HG02798 (cell line): ENCODE results near the gene ACVR2B.
A peak's percentile ranks its signal among the peaks of the same experiment; 100 is the strongest.

Source experiments
- ATAC-seq: cut with Tn5 transposase; IDR thresholded peaks from one replicate; pipeline ENCODE4 v1.9.1; 2021; ENCODE audit warnings: mild to moderate bottlenecking; ENCODE audit not compliant: unreplicated experiment, poor library complexity

Gene ACVR2B

DNA sequence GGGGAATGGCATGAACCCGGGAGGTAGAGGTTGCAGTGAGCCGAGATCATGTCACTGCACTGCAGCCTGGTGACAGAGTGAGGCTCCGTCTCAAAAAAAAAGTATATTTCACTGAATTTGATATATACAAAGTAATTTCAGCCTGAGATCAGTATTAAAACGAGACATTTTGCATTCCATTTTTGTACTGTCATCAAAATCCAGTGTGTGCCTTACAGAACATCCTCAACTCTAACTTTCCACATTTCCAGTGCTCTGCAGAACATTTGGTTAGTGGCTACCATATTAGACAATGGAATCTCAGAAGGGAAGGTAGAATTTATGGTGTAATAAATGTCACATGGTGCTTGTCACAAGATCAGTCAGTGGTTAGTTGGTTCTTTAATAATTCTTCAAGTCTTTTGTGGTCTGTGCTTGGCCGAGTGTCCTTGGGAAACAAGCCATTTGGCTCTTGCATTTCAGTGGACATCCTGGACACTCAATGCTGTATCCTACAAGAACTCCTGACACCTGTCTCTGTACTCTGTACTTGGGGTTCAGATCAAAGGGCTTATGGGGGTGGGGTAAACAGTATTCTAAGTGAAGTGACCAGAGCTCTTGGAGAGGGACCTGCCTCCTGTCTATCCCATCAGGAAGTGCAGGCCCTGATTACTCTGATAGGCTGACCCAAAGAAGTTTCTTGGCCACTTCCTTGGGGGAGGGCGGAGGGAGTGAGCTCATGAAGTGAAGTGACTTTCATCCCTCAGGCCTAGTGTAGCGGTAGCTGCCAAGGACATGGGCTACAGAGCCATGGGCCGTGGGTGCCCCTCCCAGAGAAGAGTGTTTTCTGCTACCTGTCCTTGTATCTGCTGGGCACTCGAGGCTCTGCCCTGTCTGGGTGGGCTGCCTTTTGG lies 3.7 kb downstream of the ACVR2B start:
- no peak for ATAC-seq

GRCh38 chr3:38458796-38459498 lies 5.3 kb downstream of the ACVR2B start:
- no peak for ATAC-seq

DNA sequence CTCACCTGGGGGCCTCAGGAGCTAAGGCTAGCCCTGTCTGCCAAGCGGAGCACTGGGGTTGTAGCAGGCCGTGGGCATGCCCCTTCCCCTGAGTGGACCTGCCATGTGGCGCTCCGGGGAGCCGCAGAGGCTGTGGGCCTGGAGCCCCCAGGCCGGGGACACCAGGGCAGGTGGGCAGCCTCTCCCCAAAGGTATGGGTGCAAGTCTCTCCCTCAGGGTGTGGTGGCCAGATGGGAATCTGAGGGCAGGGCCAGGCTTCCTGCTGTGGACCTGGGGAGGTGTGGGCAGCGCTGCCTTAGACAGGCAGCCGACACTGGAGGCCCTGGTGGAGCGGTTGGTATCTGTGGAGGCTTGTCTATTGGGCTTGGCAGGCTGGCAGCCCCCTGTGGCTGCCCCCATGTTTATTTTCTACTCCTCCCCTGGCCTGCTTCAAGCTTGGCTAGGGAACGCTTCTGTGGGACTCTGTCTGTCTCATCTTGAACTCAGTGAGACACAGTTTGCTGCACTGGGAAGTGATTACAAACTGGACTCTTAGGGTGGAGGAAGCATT lies 5.9 kb downstream of the ACVR2B start:
- ATAC-seq = no peak

- ATAC-seq = no peak
Measured at GRCh38 chr3:38460377-38461270, 6.9 kb downstream of the ACVR2B start.

- no peak for ATAC-seq
Measured at GRCh38 chr3:38465588-38466154, 12.0 kb downstream of the ACVR2B start.

DNA sequence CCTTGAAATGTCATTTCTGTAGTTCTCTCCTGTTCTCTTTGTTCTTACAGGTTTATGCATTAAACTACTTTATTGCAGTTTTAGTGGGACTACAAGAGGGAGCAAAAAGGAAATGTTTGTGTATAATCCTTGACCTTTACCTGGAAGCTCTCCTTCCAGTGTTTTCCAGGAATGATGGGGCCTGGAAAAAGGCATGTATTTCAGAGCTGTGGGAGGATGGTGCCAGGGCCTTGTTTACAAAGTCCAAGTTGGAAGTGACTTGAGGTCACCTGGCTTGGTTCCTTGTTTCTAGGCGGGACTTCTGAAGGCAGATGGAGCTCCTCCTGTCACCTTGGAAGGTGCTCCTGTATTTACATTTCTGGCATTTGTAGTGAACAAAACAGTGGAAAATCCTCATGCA lies 15.1 kb downstream of the ACVR2B start:
- no peak for ATAC-seq

- no peak for ATAC-seq
Measured at GRCh38 chr3:38469852-38470251, 16.2 kb downstream of the ACVR2B start.

DNA sequence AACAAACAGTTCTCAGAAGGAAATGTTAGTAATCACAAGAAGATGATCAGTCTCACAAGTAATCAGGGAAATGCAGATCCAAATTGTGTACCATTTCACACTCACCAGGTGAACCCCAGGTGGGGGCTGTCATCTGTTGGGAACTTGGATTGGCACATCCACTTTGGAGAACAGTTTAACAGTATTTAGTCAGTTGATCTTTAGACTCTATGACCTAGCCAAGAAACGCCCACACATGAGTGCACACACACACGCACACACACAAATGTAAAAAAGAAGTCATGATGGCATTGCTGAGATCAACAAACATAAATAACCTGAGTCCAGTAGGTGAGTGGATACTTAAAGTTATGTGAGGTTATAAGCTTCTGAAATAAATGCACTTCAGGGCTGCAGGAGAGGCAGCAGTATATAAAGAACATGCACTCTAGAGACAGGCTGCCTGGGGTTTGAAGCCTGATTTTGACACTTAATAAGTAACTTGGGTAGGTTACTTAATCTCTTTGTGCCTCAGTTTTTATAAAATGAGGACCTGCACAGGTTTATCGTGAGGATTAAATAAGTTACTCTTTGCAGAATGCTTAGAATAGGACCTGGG lies 17.7 kb downstream of the ACVR2B start:
- no peak for ATAC-seq

DNA sequence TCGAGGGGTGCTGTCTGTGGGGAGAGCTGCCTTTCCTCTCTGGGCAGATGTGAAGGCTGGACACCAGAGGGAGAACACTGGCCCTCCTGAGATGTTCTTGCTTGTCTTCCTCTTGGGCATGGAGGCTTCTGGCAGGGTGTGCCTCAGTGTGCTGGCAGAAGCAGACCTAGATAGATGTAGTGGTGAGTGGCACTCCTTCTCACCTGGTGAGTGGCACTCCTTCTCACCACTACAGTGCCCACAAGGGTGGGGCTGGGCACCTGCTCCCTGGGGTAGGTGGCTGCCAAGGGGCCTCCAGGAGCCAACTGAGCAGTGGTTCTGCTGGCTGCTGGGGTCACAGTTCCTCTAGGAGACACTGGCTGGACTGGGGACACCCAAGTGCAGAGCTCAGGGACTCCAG lies 18.7 kb downstream of the ACVR2B start:
- ATAC-seq = no peak

DNA sequence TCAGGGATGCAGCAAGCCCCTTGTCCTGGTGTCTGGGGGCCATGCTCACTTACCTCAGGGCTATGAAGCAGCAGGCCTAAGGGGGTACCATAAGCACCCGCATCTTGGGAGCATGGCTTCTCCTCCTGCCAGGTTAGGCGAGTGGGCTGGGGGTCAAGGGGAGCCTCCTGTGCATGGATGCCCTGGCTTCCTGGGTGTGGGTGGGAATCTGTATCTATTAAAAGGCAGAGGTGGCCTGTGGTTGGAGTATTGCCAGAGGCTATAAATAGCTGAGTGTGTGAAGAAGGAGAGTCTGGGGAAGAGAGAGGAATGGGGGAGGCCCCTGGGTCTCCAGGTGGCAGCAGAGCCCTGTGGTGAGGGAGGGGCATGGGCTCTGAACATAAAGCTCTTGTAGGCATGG lies 19.5 kb downstream of the ACVR2B start:
- no peak for ATAC-seq

DNA sequence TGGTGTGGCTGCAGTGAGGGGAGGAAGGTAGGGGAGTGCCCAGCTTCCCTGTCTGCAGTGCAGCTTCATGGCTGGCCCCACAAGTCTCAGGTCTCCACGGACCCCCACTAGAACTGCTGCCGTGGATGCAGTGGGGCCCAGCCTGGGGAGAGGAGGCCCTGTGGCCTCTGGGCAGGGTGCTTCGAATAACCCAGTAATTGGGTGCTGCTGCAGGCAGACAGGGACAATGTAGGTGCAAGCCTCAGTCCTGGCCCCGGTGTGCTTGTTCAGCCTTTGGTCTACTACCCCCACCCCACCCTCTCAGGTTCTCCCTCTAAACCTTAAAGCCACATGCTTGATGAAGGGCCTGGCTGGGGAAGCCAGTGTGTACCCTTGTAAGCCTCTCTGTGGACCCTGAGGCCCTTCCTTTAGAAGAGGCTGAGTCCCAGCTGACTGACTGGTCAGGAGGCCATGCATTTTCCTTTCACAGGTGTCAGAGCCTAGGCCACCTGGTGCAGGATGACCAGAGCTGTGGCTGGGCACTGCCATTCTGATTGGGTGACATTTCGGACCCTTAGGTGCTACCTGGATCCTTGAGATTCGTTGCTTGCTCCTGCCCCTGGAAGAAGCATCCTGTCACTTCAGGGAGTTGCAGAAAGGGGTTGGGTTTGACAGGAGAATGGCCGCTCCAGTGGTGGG lies 21.4 kb downstream of the ACVR2B start:
- no peak for ATAC-seq

GRCh38 chr3:38475716-38476115 lies 22.0 kb downstream of the ACVR2B start:
- no peak for ATAC-seq

DNA sequence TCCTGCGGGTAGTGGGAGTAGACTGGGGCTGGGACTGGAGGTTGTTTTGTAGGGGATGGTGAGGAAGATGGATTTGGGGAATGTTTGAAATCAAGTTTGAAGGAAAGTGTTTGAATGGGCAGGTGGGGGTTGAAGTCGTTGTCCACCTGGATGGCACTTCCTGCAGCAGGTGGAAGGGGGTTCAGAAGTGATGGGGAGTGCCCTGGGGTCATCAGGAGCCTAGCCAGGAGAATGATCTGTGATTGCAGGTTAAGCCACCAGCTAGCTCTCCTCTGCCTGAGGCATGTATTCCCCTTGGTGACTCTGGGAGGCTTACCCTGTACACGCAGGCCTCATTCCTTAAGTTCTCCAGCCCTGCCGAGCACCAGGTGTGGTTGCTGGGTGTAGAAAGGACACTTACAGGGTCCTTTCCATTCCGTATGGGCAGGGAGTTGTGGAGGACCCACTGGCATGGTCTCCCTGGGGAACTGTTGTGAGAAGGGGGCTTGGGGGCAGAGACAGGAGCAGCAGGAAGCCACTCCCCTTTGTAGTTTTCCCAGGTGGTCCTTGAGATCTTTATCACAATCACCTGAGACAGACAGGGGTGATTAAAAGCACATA lies 22.6 kb downstream of the ACVR2B start:
- no peak for ATAC-seq

DNA sequence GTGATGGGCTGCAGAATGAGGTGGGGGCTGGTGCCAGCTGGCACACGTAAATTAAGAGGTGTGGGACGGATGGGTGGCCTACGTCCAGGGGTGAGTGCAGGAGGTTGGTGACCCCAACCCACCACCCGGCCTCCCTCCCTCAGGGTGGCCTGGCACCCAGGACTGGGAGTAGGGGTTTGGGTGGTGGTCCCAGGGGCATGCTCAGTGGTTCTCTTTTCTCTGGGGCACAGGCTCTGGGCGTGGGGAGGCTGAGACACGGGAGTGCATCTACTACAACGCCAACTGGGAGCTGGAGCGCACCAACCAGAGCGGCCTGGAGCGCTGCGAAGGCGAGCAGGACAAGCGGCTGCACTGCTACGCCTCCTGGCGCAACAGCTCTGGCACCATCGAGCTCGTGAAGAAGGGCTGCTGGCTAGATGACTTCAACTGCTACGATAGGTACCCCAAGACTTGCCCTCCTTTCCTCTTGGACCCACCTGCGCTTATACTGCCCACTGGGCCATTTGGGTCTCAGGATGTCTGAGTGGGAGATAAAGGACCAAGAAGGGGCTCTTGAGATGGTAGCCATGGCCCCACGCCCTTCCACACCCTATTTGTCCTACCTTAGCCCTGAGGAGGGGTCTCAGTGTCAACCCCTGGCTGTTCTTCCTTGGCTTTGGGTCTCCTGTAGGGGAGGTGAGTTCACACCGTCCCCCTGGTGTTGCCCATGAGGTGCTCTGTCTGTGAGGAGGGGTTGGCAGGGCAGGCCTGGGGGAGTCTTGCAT lies 23.5 kb downstream of the ACVR2B start:
- ATAC-seq = no peak

GRCh38 chr3:38477839-38478450 lies 24.3 kb downstream of the ACVR2B start:
- no peak for ATAC-seq

- ATAC-seq = no peak
Measured at GRCh38 chr3:38478901-38479300, 25.2 kb downstream of the ACVR2B start.

DNA sequence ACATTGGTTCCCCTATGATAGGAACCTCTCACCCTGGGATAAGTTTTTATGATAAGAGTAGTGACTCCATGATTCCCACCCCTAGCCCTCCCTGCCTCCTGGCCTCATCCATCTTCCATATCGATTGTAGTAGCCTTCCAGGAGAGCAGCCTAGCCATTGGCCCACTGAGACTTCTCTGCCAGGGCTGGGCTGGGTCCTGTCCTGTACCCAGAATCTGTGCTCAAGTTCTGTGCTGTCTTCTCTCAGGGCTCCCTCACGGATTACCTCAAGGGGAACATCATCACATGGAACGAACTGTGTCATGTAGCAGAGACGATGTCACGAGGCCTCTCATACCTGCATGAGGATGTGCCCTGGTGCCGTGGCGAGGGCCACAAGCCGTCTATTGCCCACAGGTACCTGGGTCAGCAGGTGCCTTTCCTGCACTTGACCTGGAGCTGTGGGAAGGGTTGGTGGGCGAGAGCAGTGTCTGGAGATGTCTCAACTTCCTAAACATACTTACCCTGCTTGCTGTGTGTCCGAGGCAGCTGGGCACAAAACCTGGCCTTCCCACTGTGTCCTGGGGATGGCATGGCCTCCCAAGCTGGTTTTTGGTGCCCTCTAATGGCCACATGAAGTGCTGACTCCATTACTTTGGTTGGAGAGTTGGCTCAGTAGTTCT lies 25.9 kb downstream of the ACVR2B start:
- ATAC-seq = peak; percentile 66
